Measurements from ENCODE around the gene TSSC4.

- TF ChIP-seq CTCF (IDR thresholded peaks at IDR 0.05) (no peak), POLR2A (IDR thresholded peaks at IDR 0.05) (no peak)
Measured at GRCh38 chr11:2368851-2369180, 31.7 kb upstream of the TSSC4 start.
